Ascending aorta (tissue), 2 donors: ENCODE data around the gene DNAH1. TPM values are rescaled to one million over a fixed set of nuclear protein-coding genes. Genes with fewer than 3 reads are reported as not detected.

ENCODE experiments used
- DNase-seq, 2 donors: peaks; one replicate each; pipeline ENCODE4 v3.0.0-alpha.2; 2019; ENCODE audit warnings: low spot score in 2 of 2
- H3K27ac ChIP-seq, 2 donors: fragments of 200-600 bp; sonication (generic); one replicate each; pipeline ENCODE4 v1.5.1; 2016 to 2017; ENCODE audit warnings: mild to moderate bottlenecking in 1 of 2
- H3K27me3 ChIP-seq: fragments of 200-600 bp; sonication (generic); one replicate; pipeline ENCODE4 v1.5.1; 2017
- H3K36me3 ChIP-seq, 2 donors: fragments of 200-600 bp; sonication (generic); one replicate each; pipeline ENCODE4 v1.5.1; 2016
- H3K4me1 ChIP-seq, 2 donors: fragments of 200-600 bp; sonication (generic); one replicate each; pipeline ENCODE4 v1.5.1; 2016 to 2017; ENCODE audit warnings: mild to moderate bottlenecking in 1 of 2
- H3K4me3 ChIP-seq, 2 donors: fragments of 200-600 bp; sonication (generic); one replicate each; pipeline ENCODE4 v1.5.1; 2016 to 2017; ENCODE audit warnings: mild to moderate bottlenecking in 1 of 2
- H3K9me3 ChIP-seq, 2 donors: fragments of 200-600 bp; sonication (generic); one replicate each; pipeline ENCODE4 v1.5.1; 2016
- CTCF ChIP-seq, 3 experiments: fragments of 200-600 bp in 2 of 3; fragments of 450-650 bp in 1 of 3; sonication (generic) in 2 of 3; IDR thresholded peaks; one replicate each; pipeline ENCODE4 v1.5.1; 2016 to 2019; ENCODE audit warnings: antibody characterized with exemption in 3 of 3, mild to moderate bottlenecking in 1 of 3, moderate library complexity in 1 of 3
- intact Hi-C: fragments of 100-400 bp; cut with DNase I; formaldehyde crosslinking; loops from one replicate; pipeline ENCODE4 v1.15.1; 2023
- total RNA-seq: library from RNA; depleted of rRNA; stranded (reverse); fragments of >200 nt; gene quantifications from one replicate; pipeline ENCODE4 v1.1.0, GENCODE V29; 2016

The DNAH1 gene
- total RNA-seq, 1 donor from 2014 or later, result 7.6 TPM

- no peaks in the 10 kb centered on the region for H3K4me1 ChIP-seq
- H3K27ac ChIP-seq, result no peak overlapping the region
- intact Hi-C loops, result no loop called here
- no peak for TF ChIP-seq CTCF (IDR thresholded peaks at IDR 0.05)
- no peak for DNase-seq
- no peaks in the 10 kb centered on the region for H3K9me3 ChIP-seq
- H3K4me3 ChIP-seq, result no peak overlapping the region
- peaks cover 0 to 7% of the 10 kb centered on the region in 2 donors for H3K36me3 ChIP-seq
- H3K27me3 ChIP-seq, result no peaks in the 10 kb centered on the region
Observed at GRCh38 chr3:52305926-52306325, 10.2 kb upstream of the DNAH1 start.

- no peak overlapping the region for H3K4me3 ChIP-seq
- peaks cover 0 to 7% of the 10 kb centered on the region in 2 donors for H3K36me3 ChIP-seq
- no peaks in the 10 kb centered on the region for H3K27me3 ChIP-seq
- no peak overlapping the region for H3K27ac ChIP-seq
- no peak for DNase-seq
- H3K4me1 ChIP-seq, result no peaks in the 10 kb centered on the region
- no peak for TF ChIP-seq CTCF (IDR thresholded peaks at IDR 0.05)
- intact Hi-C loops, result no loop called here
- no peaks in the 10 kb centered on the region for H3K9me3 ChIP-seq
Observed at GRCh38 chr3:52306978-52307377, 9.1 kb upstream of the DNAH1 start.

GRCh38 chr3:52308308-52308707, 7.8 kb upstream of the DNAH1 start:
- Histone ChIP-seq H3K4me3 (no peak overlapping the region), H3K27ac (no peak overlapping the region), H3K27me3 (no peaks in the 10 kb centered on the region), H3K9me3 (no peaks in the 10 kb centered on the region), H3K4me1 (no peaks in the 10 kb centered on the region), H3K36me3 (peaks cover 0 to 7% of the 10 kb centered on the region in 2 donors)
- intact Hi-C loops, result no loop called here
- TF ChIP-seq CTCF (IDR thresholded peaks at IDR 0.05), result no peak
- no peak for DNase-seq

GRCh38 chr3:52310861-52311575, 5.1 kb upstream of the DNAH1 start:
- intact Hi-C loops, result no loop called here
- Histone ChIP-seq H3K9me3 (no peaks in the 10 kb centered on the region), H3K27ac (no peak overlapping the region), H3K4me1 (no peaks in the 10 kb centered on the region), H3K27me3 (no peaks in the 10 kb centered on the region), H3K36me3 (peaks cover 0 to 7% of the 10 kb centered on the region in 2 donors), H3K4me3 (no peak overlapping the region)
- DNase-seq, result no peak
- no peak for TF ChIP-seq CTCF (IDR thresholded peaks at IDR 0.05)

- no peak for DNase-seq
- no peak for TF ChIP-seq CTCF (IDR thresholded peaks at IDR 0.05)
- no peak overlapping the region for H3K4me3 ChIP-seq
- peaks cover 0 to 7% of the 10 kb centered on the region in 2 donors for H3K36me3 ChIP-seq
- H3K27me3 ChIP-seq, result no peaks in the 10 kb centered on the region
- H3K4me1 ChIP-seq, result no peaks in the 10 kb centered on the region
- no peak overlapping the region for H3K27ac ChIP-seq
- H3K9me3 ChIP-seq, result no peaks in the 10 kb centered on the region
- intact Hi-C loops, result no loop called here
Observed at GRCh38 chr3:52311576-52312119, 4.5 kb upstream of the DNAH1 start.
